ENCODE data around the gene LRIG2. TPM values are rescaled to one million over a fixed set of nuclear protein-coding genes. Genes with fewer than 3 reads are reported as not detected.
"Not testable (repeated sequence)": the region's sequence is repeated elsewhere in the genome, so short reads cannot be mapped to it uniquely, and the experiment has no call there.

LRIG2 gene
- total RNA-seq, 2 experiments from 2014 or later: 12.9 to 15.8 TPM

DNA sequence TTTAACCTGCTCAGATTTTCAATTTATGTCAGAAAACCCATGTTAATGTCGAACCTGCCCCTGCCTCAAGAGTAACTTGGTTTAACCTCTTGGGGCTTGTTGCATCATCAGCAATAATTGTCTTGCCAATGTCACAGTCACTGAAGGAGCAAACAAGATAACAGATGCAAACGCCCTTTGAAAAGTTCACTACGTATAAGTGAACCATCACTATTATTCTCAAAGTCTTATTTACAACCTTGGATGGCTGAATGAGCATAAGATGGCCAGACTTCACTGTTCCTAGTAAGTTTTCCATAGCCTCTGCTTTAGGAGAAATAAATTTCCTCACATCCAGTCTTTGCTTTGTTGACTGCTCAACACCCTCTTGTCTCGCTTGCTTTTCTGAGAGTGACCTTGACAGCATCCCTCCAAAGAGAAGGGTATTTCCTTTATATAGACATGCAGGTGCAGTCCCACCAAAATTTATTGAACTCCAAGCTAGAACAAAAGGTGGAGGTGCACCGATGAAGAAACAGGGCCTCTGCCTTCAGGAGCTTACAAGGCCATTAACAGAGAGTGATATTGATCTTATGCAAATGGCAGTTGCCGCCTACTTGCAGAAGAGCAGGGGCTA lies 749 bp upstream of the LRIG2 start:
- TF ChIP-seq, protein P1, sequence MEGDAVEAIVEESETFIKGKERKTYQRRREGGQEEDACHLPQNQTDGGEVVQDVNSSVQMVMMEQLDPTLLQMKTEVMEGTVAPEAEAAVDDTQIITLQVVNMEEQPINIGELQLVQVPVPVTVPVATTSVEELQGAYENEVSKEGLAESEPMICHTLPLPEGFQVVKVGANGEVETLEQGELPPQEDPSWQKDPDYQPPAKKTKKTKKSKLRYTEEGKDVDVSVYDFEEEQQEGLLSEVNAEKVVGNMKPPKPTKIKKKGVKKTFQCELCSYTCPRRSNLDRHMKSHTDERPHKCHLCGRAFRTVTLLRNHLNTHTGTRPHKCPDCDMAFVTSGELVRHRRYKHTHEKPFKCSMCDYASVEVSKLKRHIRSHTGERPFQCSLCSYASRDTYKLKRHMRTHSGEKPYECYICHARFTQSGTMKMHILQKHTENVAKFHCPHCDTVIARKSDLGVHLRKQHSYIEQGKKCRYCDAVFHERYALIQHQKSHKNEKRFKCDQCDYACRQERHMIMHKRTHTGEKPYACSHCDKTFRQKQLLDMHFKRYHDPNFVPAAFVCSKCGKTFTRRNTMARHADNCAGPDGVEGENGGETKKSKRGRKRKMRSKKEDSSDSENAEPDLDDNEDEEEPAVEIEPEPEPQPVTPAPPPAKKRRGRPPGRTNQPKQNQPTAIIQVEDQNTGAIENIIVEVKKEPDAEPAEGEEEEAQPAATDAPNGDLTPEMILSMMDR (IDR thresholded peaks at IDR 0.05): no peak
- H3K36me3 ChIP-seq (ENCODE audit: insufficient read depth, low read length): peaks cover 7% of the 10 kb centered on the region
- H3K4me3 ChIP-seq (ENCODE audit: low read length): peak overlapping the region; percentile 78
- Mint-ChIP-seq H3K4me3 (peak overlapping the region; percentile 92), H3K27ac (peak overlapping the region; percentile 84), H3K9me3 (no peaks in the 10 kb centered on the region), H3K36me3 (ENCODE audit: low read depth) (peaks cover 18% of the 10 kb centered on the region), H3K27me3 (no peaks in the 10 kb centered on the region), H3K4me1 (ENCODE audit: low read depth) (peaks cover 34% of the 10 kb centered on the region)
- ChIA-PET POLR2A (interaction anchor here (0.6 to 2.1 kb wide), 22 partner anchors 11 to 832 kb away, joined by 3 to 19 read pairs (median 4); partner anchors contain the start of genes AP4B1, PPM1J, RSBN1 and SLC16A1), CTCF (interaction anchor here (0.6 to 2.1 kb wide), 44 partner anchors 11 to 875 kb away, joined by 3 to 23 read pairs (median 4); partner anchors contain the start of genes AP4B1, MOV10, PPM1J and SLC16A1)
- ATAC-seq (ENCODE audit: poor library complexity) (no peak), DNase-seq (no peak)
- peaks cover 31% of the 10 kb centered on the region for H3K4me1 ChIP-seq (ENCODE audit: insufficient read depth, low read length)
- no peaks in the 10 kb centered on the region for H3K27me3 ChIP-seq (ENCODE audit: control insufficient read depth in 1 of 2, insufficient read depth in 2 of 2, low read length in 2 of 2)
- peak overlapping the region; percentile 74 to 75 for H3K27ac ChIP-seq (ENCODE audit: low read depth in 1 of 2, low read length in 2 of 2)
- no peaks in the 10 kb centered on the region for H3K9me3 ChIP-seq (ENCODE audit: control insufficient read depth in 1 of 2, insufficient read depth in 1 of 2, low read length in 2 of 2)
- intact Hi-C loops (cut with DNase I, micrococcal nuclease): loop anchor here (2.0 to 10.0 kb wide), 9 partner anchors 115 to 1440 kb away; partner anchors contain the start of genes RSBN1 (in 2 of the 2), SLC16A1 (in 2 of the 2), CTTNBP2NL (in 1 of the 2) and TRIM33 (in 1 of the 2)

- TF ChIP-seq, protein P1 (IDR thresholded peaks at IDR 0.05): no peak
- Histone ChIP-seq H3K36me3 (ENCODE audit: insufficient read depth, low read length) (peaks cover 18% of the 10 kb centered on the region), H3K9me3 (ENCODE audit: control insufficient read depth in 1 of 2, insufficient read depth in 1 of 2, low read length in 2 of 2) (no peaks in the 10 kb centered on the region), H3K27me3 (ENCODE audit: control insufficient read depth in 1 of 2, insufficient read depth in 2 of 2, low read length in 2 of 2) (no peaks in the 10 kb centered on the region), H3K4me3 (ENCODE audit: low read length) (peak overlapping the region; percentile 78), H3K27ac (ENCODE audit: low read depth in 1 of 2, low read length in 2 of 2) (peak overlapping the region; percentile 74 to 75), H3K4me1 (ENCODE audit: insufficient read depth, low read length) (peaks cover 31% of the 10 kb centered on the region)
- H3K4me3 Mint-ChIP-seq: peak overlapping the region; percentile 92
- ChIA-PET POLR2A (interaction anchor here (0.7 to 2.1 kb wide), 12 partner anchors 9 to 831 kb away, joined by 3 to 19 read pairs (median 5); partner anchors contain the start of genes AP4B1, MOV10, PPM1J and RSBN1), CTCF (interaction anchor here (0.6 to 2.1 kb wide), 37 partner anchors 9 to 874 kb away, joined by 3 to 23 read pairs (median 4); partner anchors contain the start of genes AP4B1, MAGI3, MOV10 and PPM1J)
- ATAC-seq (ENCODE audit: poor library complexity): no peak
- no peaks in the 10 kb centered on the region for H3K9me3 Mint-ChIP-seq
- no peak for DNase-seq
- peaks cover 30% of the 10 kb centered on the region for H3K36me3 Mint-ChIP-seq (ENCODE audit: low read depth)
- H3K27ac Mint-ChIP-seq: peak overlapping the region; percentile 84
- H3K27me3 Mint-ChIP-seq: no peaks in the 10 kb centered on the region
- intact Hi-C loops (cut with DNase I, micrococcal nuclease): loop anchor here (2.0 to 10.0 kb wide), 9 partner anchors 117 to 1439 kb away; partner anchors contain the start of genes RSBN1 (in 2 of the 2), SLC16A1 (in 2 of the 2), CTTNBP2NL (in 1 of the 2) and TRIM33 (in 1 of the 2)
- H3K4me1 Mint-ChIP-seq (ENCODE audit: low read depth): peaks cover 31% of the 10 kb centered on the region
These were observed 517 bp downstream of the LRIG2 start for GRCh38 chr1:113073479-113073950.

DNA sequence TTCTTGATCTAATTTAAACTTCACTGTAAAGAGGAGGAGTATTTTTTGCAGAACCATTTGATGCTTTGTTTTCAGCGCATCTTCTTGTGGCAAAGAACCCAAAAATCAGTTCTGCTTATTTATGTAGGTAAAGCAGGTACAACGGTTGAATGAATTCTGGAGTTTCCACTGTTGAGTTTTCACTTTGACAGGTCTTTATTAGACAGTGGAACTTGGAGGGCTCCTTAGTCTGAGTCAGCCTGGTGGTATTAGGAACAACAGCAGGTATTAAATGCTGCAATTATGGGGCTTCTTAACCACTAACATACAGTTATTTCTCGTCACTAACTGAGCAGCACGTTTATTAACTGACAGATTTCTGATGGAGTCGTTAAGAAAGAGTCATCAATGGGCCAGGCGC lies 1.2 kb downstream of the LRIG2 start:
- H3K27ac ChIP-seq (ENCODE audit: low read depth in 1 of 2, low read length in 2 of 2): no peak overlapping the region
- Mint-ChIP-seq H3K27ac (peak overlapping the region; percentile 84), H3K27me3 (no peaks in the 10 kb centered on the region), H3K4me3 (peak overlapping the region; percentile 92), H3K4me1 (ENCODE audit: low read depth) (peaks cover 31% of the 10 kb centered on the region), H3K36me3 (ENCODE audit: low read depth) (peaks cover 31% of the 10 kb centered on the region), H3K9me3 (no peaks in the 10 kb centered on the region)
- H3K9me3 ChIP-seq (ENCODE audit: control insufficient read depth in 1 of 2, insufficient read depth in 1 of 2, low read length in 2 of 2): no peaks in the 10 kb centered on the region
- no peaks in the 10 kb centered on the region for H3K27me3 ChIP-seq (ENCODE audit: control insufficient read depth in 1 of 2, insufficient read depth in 2 of 2, low read length in 2 of 2)
- TF ChIP-seq, protein P1 (IDR thresholded peaks at IDR 0.05): no peak
- CTCF ChIA-PET: interaction anchor here (2.1 kb wide), 1 partner anchor 17 kb away, joined by 9 read pairs; no protein-coding TSS in a partner anchor
- DNase-seq: no peak
- ATAC-seq (ENCODE audit: poor library complexity): no peak
- intact Hi-C loops (cut with DNase I, micrococcal nuclease): loop anchor here (5.0 to 10.0 kb wide), 5 partner anchors 449 to 1438 kb away; partner anchors contain the start of genes CTTNBP2NL (in 1 of the 2), RSBN1 (in 1 of the 2) and TRIM33 (in 1 of the 2)
- peaks cover 18% of the 10 kb centered on the region for H3K36me3 ChIP-seq (ENCODE audit: insufficient read depth, low read length)
- H3K4me3 ChIP-seq (ENCODE audit: low read length): peak overlapping the region; percentile 78
- POLR2A ChIA-PET: no interaction called here
- H3K4me1 ChIP-seq (ENCODE audit: insufficient read depth, low read length): peaks cover 31% of the 10 kb centered on the region

GRCh38 chr1:113077978-113078377 lies 5.0 kb downstream of the LRIG2 start:
- H3K9me3 Mint-ChIP-seq; DNase-seq; H3K9me3 ChIP-seq (ENCODE audit: control insufficient read depth in 1 of 2, insufficient read depth in 1 of 2, low read length in 2 of 2); ATAC-seq (ENCODE audit: poor library complexity); CTCF ChIA-PET; H3K4me3 Mint-ChIP-seq; H3K27me3 ChIP-seq (ENCODE audit: control insufficient read depth in 1 of 2, insufficient read depth in 2 of 2, low read length in 2 of 2); POLR2A ChIA-PET; H3K4me3 ChIP-seq (ENCODE audit: low read length); H3K27ac Mint-ChIP-seq; H3K27ac ChIP-seq (ENCODE audit: low read depth in 1 of 2, low read length in 2 of 2); H3K27me3 Mint-ChIP-seq: not testable (repeated sequence)
- H3K4me1 Mint-ChIP-seq (ENCODE audit: low read depth): peaks cover 21% of the 10 kb centered on the region
- H3K36me3 Mint-ChIP-seq (ENCODE audit: low read depth): peaks cover 40% of the 10 kb centered on the region
- H3K4me1 ChIP-seq (ENCODE audit: insufficient read depth, low read length): peaks cover 25% of the 10 kb centered on the region
- intact Hi-C loops (cut with DNase I, micrococcal nuclease): loop anchor here in 1 of 2 experiments (5.0 to 10.0 kb wide), 3 partner anchors 309 to 737 kb away; partner anchors contain the start of gene RSBN1
- H3K36me3 ChIP-seq (ENCODE audit: insufficient read depth, low read length): peaks cover 28% of the 10 kb centered on the region

Measured in CD4-positive, alpha-beta T cell (primary cell).